ENCODE measurements around the gene LHFPL3. TPM values are rescaled to one million over a fixed set of nuclear protein-coding genes. Genes with fewer than 3 reads are reported as not detected.

The LHFPL3 gene
- total and polyA plus RNA-seq, 2 experiments from 2014 or later: not detected

GRCh38 chr7:104677587-104677986, 349.2 kb downstream of the LHFPL3 start:
- WGBS, 2 experiments (ENCODE audit: low coverage in 1 of 2, low lambda C conversion rate in 2 of 2, missing lambda C conversion rate in 2 of 2): 10% methylated on average over 5 of the region's 5 CpGs
- no peaks in the 10 kb centered on the region for H3K4me1 ChIP-seq (ENCODE audit: insufficient read depth)
- no peak for DNase-seq
- H3K36me3 ChIP-seq (ENCODE audit: low read depth): no peaks in the 10 kb centered on the region
- no peak overlapping the region for H3K4me2 ChIP-seq (ENCODE audit: unreplicated experiment)
- H3K79me2 ChIP-seq (ENCODE audit: insufficient read depth): no peaks in the 10 kb centered on the region
- H3K9ac ChIP-seq: no peak overlapping the region
- TF ChIP-seq EZH2 (IDR thresholded peaks at IDR 0.05; ENCODE audit: insufficient read depth, poor library complexity, severe bottlenecking) (no peak), EZH2phosphoT487 (IDR thresholded peaks at IDR 0.05; ENCODE audit: insufficient read depth, low read depth) (no peak)
- no peak overlapping the region for H3K27ac ChIP-seq
- no peak overlapping the region for H2AFZ ChIP-seq
- H3K9me2 ChIP-seq (ENCODE audit: insufficient read depth): no peaks in the 10 kb centered on the region
- H3K4me3 ChIP-seq: no peak overlapping the region
- no peaks in the 10 kb centered on the region for H3F3A ChIP-seq (ENCODE audit: insufficient read depth)
- H4K20me1 ChIP-seq (ENCODE audit: insufficient read depth): no peaks in the 10 kb centered on the region
- H3K9me3 ChIP-seq (ENCODE audit: low read depth): no peaks in the 10 kb centered on the region
- peaks cover 12% of the 10 kb centered on the region; the same call in 1 of the 2 replicates for H3K27me3 ChIP-seq (replicated peaks; ENCODE audit: insufficient read depth)
- in situ Hi-C loops (cut with MboI): no loop called here

DNA sequence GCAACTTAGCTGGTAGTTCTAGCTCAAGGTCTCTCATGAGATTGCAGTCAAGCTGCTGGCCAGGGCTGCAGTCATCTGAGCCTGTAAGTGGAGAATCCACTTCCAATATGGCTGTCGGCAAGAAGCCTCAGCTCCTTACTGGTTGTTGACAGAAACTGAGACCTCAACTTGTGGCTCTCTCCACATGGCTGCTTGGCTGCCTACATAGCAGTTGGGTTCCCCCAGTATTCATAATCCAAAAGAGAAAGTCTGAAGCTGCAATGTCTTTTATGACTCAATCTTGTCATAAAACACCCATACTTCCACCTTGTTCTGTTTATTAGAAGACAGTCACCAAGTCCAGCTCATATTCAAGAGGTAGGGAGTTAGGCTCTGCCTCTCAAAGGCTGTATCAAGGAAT, 350.7 kb downstream of the LHFPL3 start:
- H3K36me3 ChIP-seq (ENCODE audit: low read depth): no peaks in the 10 kb centered on the region
- H3K27me3 ChIP-seq (replicated peaks; ENCODE audit: insufficient read depth): peaks cover 7% of the 10 kb centered on the region; the same call in 1 of the 2 replicates
- in situ Hi-C loops (cut with MboI): no loop called here
- H3K4me1 ChIP-seq (ENCODE audit: insufficient read depth): no peaks in the 10 kb centered on the region
- no peak overlapping the region for H3K4me2 ChIP-seq (ENCODE audit: unreplicated experiment)
- no peaks in the 10 kb centered on the region for H3K9me3 ChIP-seq (ENCODE audit: low read depth)
- TF ChIP-seq EZH2 (IDR thresholded peaks at IDR 0.05; ENCODE audit: insufficient read depth, poor library complexity, severe bottlenecking) (no peak), EZH2phosphoT487 (IDR thresholded peaks at IDR 0.05; ENCODE audit: insufficient read depth, low read depth) (no peak)
- H3F3A ChIP-seq (ENCODE audit: insufficient read depth): no peaks in the 10 kb centered on the region
- no peak overlapping the region for H3K9ac ChIP-seq
- H4K20me1 ChIP-seq (ENCODE audit: insufficient read depth): no peaks in the 10 kb centered on the region
- H3K27ac ChIP-seq: no peak overlapping the region
- 79 to 92% methylated on average over 1 of the region's 1 CpG for WGBS, 2 experiments (ENCODE audit: low coverage in 1 of 2, low lambda C conversion rate in 2 of 2, missing lambda C conversion rate in 2 of 2)
- DNase-seq: no peak
- no peaks in the 10 kb centered on the region for H3K79me2 ChIP-seq (ENCODE audit: insufficient read depth)
- no peaks in the 10 kb centered on the region for H3K9me2 ChIP-seq (ENCODE audit: insufficient read depth)
- no peak overlapping the region for H3K4me3 ChIP-seq
- no peak overlapping the region for H2AFZ ChIP-seq

- no peak overlapping the region for H3K27ac ChIP-seq
- in situ Hi-C loops (cut with MboI): no loop called here
- 5 to 30% methylated on average over 1 of the region's 1 CpG for WGBS, 2 experiments (ENCODE audit: low coverage in 1 of 2, low lambda C conversion rate in 2 of 2, missing lambda C conversion rate in 2 of 2)
These were observed 357.9 kb downstream of the LHFPL3 start for GRCh38 chr7:104686286-104686685.

GRCh38 chr7:104694710-104695109, 366.3 kb downstream of the LHFPL3 start:
- H3K4me1 ChIP-seq (ENCODE audit: insufficient read depth): no peaks in the 10 kb centered on the region
- H3K9ac ChIP-seq: no peak overlapping the region
- no peaks in the 10 kb centered on the region for H3K27me3 ChIP-seq (replicated peaks; ENCODE audit: insufficient read depth)
- H3K4me3 ChIP-seq: no peak overlapping the region
- TF ChIP-seq EZH2 (IDR thresholded peaks at IDR 0.05; ENCODE audit: insufficient read depth, poor library complexity, severe bottlenecking) (no peak), EZH2phosphoT487 (IDR thresholded peaks at IDR 0.05; ENCODE audit: insufficient read depth, low read depth) (no peak)
- no peak overlapping the region for H3K4me2 ChIP-seq (ENCODE audit: unreplicated experiment)
- no peaks in the 10 kb centered on the region for H3K9me3 ChIP-seq (ENCODE audit: low read depth)
- no peaks in the 10 kb centered on the region for H3K9me2 ChIP-seq (ENCODE audit: insufficient read depth)
- H3K79me2 ChIP-seq (ENCODE audit: insufficient read depth): no peaks in the 10 kb centered on the region
- WGBS, 2 experiments (ENCODE audit: low coverage in 1 of 2, low lambda C conversion rate in 2 of 2, missing lambda C conversion rate in 2 of 2): 25 to 30% methylated on average over 2 of the region's 2 CpGs
- H3F3A ChIP-seq (ENCODE audit: insufficient read depth): no peaks in the 10 kb centered on the region
- no peaks in the 10 kb centered on the region for H4K20me1 ChIP-seq (ENCODE audit: insufficient read depth)
- no peak overlapping the region for H2AFZ ChIP-seq
- DNase-seq: no peak
- in situ Hi-C loops (cut with MboI): no loop called here
- H3K36me3 ChIP-seq (ENCODE audit: low read depth): no peaks in the 10 kb centered on the region
- no peak overlapping the region for H3K27ac ChIP-seq

More at GRCh38 chr7:104686286-104686685, 357.9 kb downstream of the LHFPL3 start:
- Histone ChIP-seq H3K9me3 (ENCODE audit: low read depth) (no peaks in the 10 kb centered on the region), H3K9ac (no peak overlapping the region), H3K79me2 (ENCODE audit: insufficient read depth) (no peaks in the 10 kb centered on the region), H3K4me3 (no peak overlapping the region), H3K4me2 (ENCODE audit: unreplicated experiment) (no peak overlapping the region), H3F3A (ENCODE audit: insufficient read depth) (no peaks in the 10 kb centered on the region), H4K20me1 (ENCODE audit: insufficient read depth) (no peaks in the 10 kb centered on the region), H3K4me1 (ENCODE audit: insufficient read depth) (no peaks in the 10 kb centered on the region), H3K36me3 (ENCODE audit: low read depth) (no peaks in the 10 kb centered on the region), H3K27me3 (replicated peaks; ENCODE audit: insufficient read depth) (no peaks in the 10 kb centered on the region), H2AFZ (no peak overlapping the region), H3K9me2 (ENCODE audit: insufficient read depth) (no peaks in the 10 kb centered on the region)
- no peak for DNase-seq
- TF ChIP-seq EZH2 (IDR thresholded peaks at IDR 0.05; ENCODE audit: insufficient read depth, poor library complexity, severe bottlenecking): no peak
- TF ChIP-seq EZH2phosphoT487 (IDR thresholded peaks at IDR 0.05; ENCODE audit: insufficient read depth, low read depth): no peak

GRCh38 chr7:104695563-104695962, 367.2 kb downstream of the LHFPL3 start:
- Histone ChIP-seq H3K4me1 (ENCODE audit: insufficient read depth) (no peaks in the 10 kb centered on the region), H3K4me3 (no peak overlapping the region), H3K9me2 (ENCODE audit: insufficient read depth) (no peaks in the 10 kb centered on the region), H3K9me3 (ENCODE audit: low read depth) (no peaks in the 10 kb centered on the region), H4K20me1 (ENCODE audit: insufficient read depth) (no peaks in the 10 kb centered on the region), H3F3A (ENCODE audit: insufficient read depth) (no peaks in the 10 kb centered on the region), H3K4me2 (ENCODE audit: unreplicated experiment) (no peak overlapping the region), H3K36me3 (ENCODE audit: low read depth) (no peaks in the 10 kb centered on the region), H3K9ac (no peak overlapping the region), H3K79me2 (ENCODE audit: insufficient read depth) (no peaks in the 10 kb centered on the region), H3K27me3 (replicated peaks; ENCODE audit: insufficient read depth) (no peaks in the 10 kb centered on the region), H3K27ac (no peak overlapping the region), H2AFZ (no peak overlapping the region)
- in situ Hi-C loops (cut with MboI): no loop called here
- no peak for DNase-seq
- TF ChIP-seq EZH2 (IDR thresholded peaks at IDR 0.05; ENCODE audit: insufficient read depth, poor library complexity, severe bottlenecking) (no peak), EZH2phosphoT487 (IDR thresholded peaks at IDR 0.05; ENCODE audit: insufficient read depth, low read depth) (no peak)

All from GM23248 (cell line).